ENCODE data around the gene MYL3.
A peak's percentile ranks its signal among the peaks of the same experiment; 100 is the strongest.
"Not testable (repeated sequence)": the region's sequence is repeated elsewhere in the genome, so short reads cannot be mapped to it uniquely, and the experiment has no call there.

The MYL3 gene

GRCh38 chr3:46812237-46812791 is 50.9 kb downstream of the MYL3 start:
- DNase-seq, result peak in 9 of 42 donors; percentile 4 to 53 (median 17)
- intact Hi-C loops (cut with DNase I), result no loop called here

GRCh38 chr3:46811615-46812236 is 51.5 kb downstream of the MYL3 start:
- no peak for DNase-seq

GRCh38 chr3:46808766-46809165 is 54.5 kb downstream of the MYL3 start:
- intact Hi-C loops (cut with DNase I); DNase-seq: not testable (repeated sequence)

More at GRCh38 chr3:46811615-46812236, 51.5 kb downstream of the MYL3 start:
- intact Hi-C loops (cut with DNase I), result no loop called here

Measured in head of caudate nucleus (tissue), 42 donors.